Smooth muscle cell of the coronary artery (primary cell): Measurements from ENCODE around the gene GLRX. TPM values are rescaled to one million over a fixed set of nuclear protein-coding genes. Genes with fewer than 3 reads are reported as not detected.

Experiments
- total RNA-seq: library from RNA; depleted of rRNA; stranded (reverse); fragments of >200 nt; gene quantifications from 2 replicates; pipeline ENCODE4 v1.2.3, GENCODE V29; 2014; ENCODE audit warnings: low replicate concordance

The GLRX gene
- 30.4 and 37.4 TPM in 2 replicates for total RNA-seq

DNA sequence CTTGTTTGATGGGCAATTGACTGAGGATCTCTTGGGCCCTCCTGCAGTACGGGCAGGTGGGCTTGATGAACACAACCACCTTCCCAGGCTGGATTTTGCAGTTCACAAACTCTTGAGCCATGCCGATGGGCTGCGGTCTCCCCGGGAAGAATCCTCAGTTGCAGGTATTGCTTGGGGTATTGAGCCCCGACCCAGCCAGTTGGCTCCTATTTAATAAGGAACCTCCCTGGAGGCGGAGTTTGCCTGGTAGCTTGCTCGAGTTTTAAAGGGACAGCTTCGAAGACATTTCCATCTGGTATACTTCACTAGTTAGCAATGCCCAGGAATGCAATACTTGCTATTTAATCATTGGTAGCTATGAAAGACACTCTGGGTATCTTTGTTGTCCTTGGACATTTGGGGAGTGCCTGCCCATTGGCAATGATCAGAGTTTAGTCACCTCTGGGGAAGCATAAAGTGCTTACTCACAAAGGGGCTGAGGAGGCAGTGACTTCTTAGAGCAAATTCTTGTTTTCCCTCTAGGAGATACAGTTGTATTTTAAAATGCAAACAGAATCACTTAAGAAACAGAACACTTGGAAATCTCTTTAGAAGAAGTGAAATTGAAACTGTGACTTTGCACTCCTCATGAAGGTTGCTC lies at the start of gene GLRX:
TSS of gene GLRX (minus strand) at position 185 of the 640 bp plus-strand sequence. CDS start at position 121, 64 bp downstream.

Other genes with a start within 250 kb of the GLRX start
- 0.45 TPM in 1 of 2 replicates, not detected in the other for gene GPR150, start 202.6 kb downstream of the GLRX start, total RNA-seq
- 1.8 and 2.3 TPM in 2 replicates for gene RFESD, start 175.9 kb downstream of the GLRX start, total RNA-seq
- gene SPATA9, start 139.7 kb downstream of the GLRX start, total RNA-seq: 0.45 and 0.59 TPM in 2 replicates
- 180 and 603 TPM in 2 replicates for gene RHOBTB3, start 91.4 kb downstream of the GLRX start, total RNA-seq
- 18.0 and 38.6 TPM in 2 replicates for gene ELL2, start 139.1 kb upstream of the GLRX start, total RNA-seq